HG03520 (cell line): ENCODE measurements around the gene KCNIP3.
"Not testable (repeated sequence)": the region's sequence is repeated elsewhere in the genome, so short reads cannot be mapped to it uniquely, and the experiment has no call there.

Source experiments
- ATAC-seq: cut with Tn5 transposase; IDR thresholded peaks from one replicate; pipeline ENCODE4 v1.9.1; 2021; ENCODE audit warnings: mild to moderate bottlenecking, moderate library complexity; ENCODE audit not compliant: unreplicated experiment

The KCNIP3 gene

DNA sequence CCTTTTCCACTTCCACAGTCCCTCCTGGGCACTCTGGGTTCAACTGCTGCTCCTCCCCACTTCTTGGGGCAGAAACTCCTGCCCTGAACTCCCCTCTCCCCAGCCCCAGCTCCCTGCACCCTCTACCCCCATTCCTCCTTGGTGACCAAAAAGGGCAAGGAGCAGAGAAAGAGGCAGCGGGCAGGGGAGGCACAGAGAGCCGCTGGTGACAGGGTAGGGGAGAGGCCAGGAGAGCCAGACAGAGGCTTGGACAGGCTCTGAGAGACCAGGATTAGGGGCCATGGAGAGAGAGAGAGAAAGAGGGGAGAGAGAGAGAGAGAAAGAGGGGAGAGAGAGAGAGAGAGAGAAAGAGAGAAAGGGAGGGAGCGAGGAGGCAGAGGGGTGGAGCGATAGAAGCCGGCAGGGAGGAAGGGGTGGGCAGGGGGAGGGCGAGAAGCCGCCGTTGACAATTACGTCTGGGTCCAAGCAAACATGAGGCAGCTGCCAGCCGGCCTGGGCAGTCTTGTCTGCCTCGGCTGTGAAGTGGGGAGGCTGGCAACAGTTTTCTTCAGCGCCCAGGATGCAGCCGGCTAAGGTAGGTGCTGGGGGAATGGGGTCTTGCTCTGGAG lies at the start of gene KCNIP3:
Gene KCNIP3, plus strand, starts transcription at position 468 of the 608 bp plus-strand sequence. Its CDS starts 92 bp downstream, at position 560.
- no peak for ATAC-seq

DNA sequence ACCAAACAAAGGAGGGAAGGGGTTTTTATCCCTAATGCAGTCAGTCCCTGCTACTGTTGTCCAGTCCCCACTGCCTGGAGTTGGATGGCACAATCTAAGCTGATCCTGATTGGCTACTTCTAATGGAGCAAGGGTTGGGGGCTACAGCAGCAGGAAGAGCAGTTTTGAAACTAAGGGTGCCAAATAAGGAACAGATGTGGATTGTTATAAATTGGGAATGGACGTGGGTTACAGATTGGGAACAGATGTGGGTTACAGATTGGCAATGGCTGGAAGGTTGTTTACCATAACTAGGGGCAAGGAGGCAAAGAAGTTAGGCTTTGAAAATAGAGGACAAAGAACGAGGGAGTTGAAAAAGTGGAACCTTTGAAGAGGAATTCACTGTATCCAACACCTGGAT lies 38.9 kb upstream of the KCNIP3 start:
- ATAC-seq, result no peak

DNA sequence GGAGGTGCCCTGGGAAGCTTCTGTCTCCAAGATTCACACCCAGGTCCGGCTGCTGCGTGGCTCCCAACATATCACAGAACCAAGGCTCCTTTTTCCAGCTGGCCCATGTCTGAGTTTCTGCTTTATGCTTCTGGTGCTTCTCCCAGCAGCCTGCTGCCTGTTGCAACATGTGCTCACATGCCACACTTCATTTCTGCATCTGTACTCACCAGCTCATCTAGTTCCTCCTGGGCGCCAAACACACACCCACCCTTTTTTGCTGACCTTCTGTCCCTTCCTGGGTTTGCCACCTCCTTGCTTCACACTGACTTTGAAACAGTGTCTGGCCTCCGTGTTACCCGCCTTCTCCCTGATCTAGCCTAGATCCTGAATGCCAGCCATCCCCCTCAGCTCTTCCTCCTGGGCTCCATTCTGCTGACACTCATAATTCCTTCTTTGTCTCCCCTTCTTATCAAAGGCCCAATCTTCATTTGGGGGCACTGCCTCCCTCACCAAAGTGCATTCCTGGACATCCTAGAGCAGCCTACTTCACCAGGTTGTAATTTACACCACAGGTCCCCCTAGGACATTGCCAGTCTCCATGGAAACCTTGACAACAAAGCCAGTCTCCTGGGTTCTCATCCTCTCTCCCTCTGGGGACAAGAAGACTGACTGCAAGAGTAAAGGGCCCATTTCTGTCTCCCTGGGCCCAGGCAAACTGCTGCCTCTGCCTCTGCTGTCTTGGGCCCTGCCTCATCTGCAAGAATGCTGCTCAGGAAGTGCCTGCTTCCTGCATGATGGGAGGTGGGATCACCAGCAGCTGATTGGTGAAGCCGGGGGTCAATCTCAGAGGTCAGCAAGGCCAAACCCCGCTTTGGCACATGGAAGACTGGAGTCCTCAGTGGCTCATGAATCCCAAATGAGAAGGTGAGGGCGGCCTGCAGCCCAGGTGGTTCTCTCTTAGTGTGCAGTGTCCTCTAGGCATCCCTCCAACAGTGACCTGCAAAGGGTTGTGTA lies 36.8 kb upstream of the KCNIP3 start:
- ATAC-seq, result no peak

DNA sequence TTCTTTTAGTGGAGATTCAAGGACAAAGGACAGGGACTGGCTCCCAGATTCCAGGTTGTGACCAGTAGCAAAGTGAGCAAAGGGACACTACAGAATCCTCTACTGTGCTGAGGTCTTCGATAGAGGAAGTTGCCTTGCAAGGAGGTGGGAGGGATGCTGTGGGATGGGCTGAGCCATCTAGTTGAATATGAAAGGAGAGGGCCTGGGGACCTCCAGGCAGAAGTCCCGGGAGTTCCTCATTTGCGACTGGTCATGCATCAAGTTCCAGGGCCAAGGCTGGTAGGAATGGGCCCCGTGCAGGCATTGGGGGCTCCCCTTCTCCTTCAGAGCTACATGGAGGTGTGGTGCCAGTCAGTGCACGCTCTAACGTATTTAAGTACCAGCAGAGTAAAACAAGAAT lies 35.5 kb upstream of the KCNIP3 start:
- no peak for ATAC-seq

DNA sequence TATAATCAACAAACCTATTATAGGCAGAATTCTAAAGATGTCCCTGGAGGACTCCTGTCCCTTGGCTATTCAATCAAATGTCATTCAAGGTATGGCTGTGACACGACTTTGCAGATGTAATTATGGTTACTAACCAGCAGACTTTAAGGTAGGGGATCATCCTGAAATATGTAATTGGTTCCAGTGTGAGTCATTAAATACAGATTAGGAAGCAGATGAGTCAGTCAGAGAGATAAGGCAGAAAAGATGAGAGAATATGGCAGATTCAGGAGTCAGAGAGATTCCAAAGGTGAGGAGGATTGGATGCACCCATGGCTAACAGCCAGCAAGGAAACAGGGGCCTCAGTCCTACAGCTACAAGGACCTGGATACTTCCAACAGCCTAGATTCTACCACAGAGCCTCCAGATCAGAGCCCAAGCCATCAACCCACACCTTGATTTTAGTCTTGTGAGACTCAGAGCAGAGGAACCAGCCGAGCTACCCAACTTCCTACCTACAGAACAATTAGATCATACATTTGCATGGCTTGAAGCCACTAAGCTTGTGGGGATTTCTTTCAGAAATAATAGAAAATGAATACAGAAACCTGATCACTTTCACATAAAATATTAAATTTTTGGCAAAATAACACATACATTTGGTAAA lies 34.1 kb upstream of the KCNIP3 start:
- ATAC-seq, result no peak

DNA sequence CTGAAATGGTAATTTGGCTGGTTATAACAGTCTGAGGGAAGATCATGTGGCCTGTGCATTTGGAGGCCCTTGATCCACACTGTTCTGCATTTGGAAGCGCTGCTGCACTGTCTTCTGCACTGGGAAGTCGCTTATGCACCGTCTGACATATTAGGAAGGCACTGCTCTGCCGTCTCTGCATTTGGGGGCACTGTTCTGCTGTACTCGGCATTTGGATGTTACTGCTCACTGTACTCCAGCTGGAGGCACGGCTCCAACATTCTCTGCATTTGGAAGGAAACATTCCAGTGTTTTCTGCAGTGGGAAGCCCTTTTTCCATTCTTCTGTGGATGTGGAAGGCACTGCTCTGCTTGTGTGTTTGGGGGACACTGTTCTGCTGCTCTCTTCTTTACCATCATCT lies 32.5 kb upstream of the KCNIP3 start:
- no peak for ATAC-seq

DNA sequence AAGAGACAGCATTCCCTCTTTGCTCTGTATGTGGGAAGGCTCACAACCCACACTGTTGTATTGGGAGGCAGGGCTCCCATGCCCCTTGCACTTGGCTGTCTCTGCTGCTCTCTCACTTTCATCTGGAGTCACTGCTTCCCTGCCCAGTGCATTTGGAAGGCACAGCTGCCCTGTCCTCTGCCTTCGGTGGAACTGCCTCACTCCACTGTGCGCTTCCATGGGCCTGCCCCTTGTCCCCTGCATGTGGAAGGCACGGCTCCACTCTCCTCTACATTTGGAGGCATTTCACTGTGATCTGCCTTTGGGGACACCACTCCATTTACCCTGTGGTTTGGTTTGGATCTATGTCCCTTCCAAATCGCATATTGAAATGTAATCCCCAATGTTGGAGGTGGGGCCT lies 32.0 kb upstream of the KCNIP3 start:
- no peak for ATAC-seq

DNA sequence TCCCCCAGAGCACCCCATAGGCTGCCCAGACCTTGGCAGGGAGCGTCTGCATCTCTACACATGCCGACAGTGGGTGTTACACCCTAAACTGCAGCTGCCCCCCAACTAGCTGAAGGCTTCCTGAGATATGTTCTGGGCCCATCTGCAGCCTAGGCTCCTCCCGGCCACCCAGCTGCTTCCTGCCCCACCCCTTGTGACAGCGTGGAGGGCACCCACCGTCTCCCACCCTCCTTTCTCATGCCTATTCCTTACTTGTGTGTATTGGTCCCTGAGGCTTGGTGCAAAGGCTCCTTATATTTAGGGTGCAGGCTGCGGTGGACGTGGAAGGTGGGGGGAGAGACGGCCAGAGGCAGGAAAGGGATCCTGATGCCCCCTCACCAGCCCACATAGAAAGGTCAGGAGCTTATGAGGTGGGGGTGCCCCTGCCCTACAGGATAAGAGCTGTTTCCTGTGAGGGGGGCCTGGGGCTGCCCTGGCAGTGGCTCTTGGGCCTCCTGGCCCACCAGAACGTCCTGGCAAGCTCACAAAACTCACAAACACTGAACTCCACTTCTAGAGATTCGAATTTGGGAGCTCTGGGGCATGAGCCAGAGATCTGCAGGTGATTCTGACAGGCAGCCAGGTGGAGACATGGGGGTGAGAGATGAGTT lies 30.2 kb upstream of the KCNIP3 start:
- no peak for ATAC-seq

DNA sequence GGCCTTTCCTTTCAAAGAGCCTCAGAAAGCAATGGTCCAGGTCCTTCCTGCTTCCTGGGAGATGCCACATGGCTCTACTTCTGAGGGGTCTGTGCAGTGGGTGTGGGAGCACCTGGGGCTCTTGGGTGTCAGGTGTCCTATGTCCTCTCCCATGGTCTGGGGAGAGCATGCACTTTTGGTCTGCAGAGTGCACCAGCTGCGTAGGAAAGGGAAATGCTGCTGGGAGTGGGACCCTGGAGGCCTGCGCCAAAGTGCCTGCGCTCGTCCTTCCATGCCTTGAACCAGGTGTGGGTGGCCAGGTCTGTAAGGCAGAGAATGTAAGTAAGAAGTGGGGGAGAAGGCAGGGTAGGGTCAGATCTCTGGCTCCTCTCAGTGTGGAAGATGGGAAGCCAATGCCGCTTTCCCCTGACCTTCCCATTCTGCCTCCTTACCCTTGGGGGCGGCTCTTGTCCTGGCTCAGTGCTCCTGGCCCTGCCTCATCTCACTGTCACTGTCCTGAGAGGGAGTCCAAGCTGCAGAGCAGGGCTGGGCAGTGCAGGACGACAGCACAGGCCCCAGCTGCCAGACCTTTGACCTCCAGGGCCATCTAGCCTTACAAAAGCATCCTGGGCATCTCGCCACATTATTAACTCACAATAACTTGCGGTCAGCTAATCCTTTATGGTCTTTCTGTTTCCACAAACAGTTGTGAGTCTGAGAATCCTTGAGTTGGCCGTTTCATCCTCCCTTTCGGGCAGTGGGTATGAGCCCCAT lies 29.5 kb upstream of the KCNIP3 start:
- ATAC-seq, result no peak

DNA sequence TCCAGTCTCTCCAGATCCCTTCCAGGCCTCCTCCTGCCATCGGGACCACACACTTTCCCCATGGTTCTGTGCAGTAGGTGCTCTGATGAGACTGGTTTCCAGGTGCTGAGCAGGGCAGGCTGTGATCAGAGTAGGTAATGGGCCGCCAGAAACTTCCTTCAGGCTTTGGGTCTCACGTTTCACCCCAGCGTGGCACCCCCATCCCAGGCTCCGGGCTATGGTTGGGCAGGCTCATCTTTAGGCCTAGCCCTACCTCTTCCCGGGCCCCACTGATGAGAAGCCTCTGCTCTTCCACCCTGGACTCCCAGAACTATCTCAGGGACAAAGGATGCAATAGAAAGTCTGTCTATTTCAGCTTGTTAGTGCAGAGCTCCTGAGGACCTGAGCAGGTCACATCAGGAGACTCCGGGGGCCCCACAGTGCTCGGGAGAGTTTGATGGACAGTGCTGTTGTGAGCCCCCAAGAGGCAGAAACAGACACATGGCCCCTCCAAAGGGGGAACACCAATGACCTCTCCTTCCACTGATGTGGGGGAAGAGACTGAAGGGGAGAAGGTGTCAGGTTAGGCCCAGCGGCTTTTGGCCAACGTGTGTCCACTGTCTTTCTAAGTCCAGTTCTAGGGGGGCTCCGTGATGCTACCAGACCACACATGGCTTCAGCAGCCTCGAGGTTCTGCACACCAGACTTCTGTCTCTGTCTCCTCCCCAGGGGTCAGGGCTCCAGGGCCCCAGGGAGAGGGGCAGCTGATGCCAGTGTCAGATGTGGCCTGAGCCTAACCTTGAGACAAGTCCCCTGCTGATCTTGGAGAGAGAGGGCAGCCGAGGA lies 28.7 kb upstream of the KCNIP3 start:
- ATAC-seq, result no peak

DNA sequence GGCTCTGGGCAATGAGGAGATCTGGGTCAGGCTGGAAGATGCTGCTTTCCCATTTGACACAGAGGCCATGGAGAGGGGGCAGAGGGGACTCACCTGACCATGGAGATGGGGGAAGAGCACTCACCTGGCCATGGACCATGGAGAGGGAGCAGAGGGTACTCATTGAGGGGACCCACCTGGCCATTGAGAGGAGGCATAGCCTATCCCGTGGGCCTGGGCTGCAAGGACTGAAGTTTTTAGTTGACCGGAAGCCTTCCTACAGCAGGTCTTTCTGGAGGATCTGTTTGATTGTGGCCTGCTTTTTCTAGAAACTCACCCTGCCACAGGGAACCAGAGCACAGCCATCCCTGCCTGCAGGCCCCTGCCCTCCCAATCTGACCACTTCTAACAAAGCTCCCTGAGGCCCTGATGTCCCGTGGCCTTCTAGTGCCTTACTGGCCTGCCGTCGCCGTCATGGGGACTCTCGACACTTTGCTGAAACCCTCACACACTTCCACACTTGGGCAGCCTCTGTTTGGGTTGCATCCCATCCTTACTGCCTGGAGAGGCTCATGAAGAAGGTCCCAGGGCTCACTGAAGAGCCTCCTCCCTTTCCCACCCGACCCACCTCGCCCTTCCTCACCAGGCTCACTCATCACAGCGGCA lies 28.0 kb upstream of the KCNIP3 start:
- ATAC-seq, result no peak

DNA sequence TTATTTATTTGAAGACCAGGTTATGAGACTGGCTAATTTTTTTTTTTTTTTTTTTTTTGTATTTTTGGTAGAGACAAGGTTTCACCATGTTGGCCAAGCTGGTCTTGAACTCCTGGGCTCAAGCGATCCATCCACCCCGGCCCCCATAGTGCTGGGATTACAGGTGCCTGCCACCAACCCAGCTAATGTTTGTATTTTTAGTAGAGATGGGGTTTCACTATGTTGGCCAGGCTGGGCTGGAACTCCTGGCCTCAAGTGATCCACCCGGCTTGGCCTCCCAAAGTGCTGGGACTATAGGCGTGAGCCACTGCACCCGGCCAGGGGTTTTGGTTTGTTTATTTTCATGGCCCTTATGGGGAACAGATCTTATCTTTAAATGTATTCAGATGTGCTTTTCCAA lies 27.4 kb upstream of the KCNIP3 start:
- ATAC-seq, result not testable (repeated sequence)

DNA sequence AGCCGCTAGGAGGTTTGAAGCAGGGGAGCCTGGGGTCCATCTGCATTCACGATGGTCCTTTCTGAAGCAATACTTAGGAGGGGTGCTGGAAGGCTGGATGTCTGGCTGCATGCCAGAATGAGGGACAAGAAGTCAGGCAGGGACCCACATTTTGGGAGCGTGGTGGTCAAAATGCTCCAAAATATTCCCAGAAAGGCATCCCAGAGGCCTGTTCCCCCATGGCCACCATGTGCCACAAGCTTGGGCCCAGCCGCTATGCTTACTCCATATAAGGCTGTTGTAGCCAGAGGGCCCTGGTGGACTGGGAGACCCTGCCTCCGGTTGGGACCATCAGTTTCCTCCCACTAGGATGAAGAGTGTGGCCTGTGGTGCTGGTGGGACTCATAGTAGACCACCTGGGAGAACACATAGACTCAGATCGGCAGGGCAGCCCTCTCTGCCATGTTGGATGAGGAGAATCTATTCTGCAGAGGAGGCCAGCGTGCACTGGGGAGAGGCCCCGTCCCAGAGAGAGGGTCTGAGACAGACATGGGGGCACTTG lies 26.5 kb upstream of the KCNIP3 start:
- no peak for ATAC-seq

DNA sequence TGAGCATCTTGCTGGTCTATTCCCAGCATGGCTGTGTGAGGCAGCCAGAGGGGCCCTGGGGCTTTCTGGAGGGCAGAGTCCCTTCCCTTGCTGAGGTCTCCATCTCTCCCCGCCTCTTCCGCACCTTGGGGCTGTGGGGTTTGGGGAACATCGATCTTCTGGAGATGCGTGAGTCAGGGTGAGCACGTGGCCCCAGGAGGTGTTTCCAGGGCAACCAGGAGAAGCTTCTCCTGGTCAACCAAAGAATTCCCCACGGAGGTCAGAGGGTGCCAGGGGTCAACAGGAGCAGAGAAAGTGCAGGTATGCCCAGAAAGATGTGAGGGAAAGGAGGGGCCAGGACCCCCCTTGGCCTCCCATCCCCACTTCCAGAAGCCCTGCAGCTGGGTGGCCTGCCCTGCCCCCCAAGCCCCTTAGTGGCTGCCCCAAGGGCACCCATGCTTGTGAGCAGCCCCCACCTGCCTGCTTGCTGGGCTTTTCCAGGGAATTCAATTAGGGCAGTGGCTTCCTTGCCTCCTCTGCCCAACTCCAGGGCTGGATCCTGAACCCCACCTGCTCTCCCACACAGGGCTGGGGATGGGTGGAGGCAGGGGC lies 25.7 kb upstream of the KCNIP3 start:
- ATAC-seq, result no peak

DNA sequence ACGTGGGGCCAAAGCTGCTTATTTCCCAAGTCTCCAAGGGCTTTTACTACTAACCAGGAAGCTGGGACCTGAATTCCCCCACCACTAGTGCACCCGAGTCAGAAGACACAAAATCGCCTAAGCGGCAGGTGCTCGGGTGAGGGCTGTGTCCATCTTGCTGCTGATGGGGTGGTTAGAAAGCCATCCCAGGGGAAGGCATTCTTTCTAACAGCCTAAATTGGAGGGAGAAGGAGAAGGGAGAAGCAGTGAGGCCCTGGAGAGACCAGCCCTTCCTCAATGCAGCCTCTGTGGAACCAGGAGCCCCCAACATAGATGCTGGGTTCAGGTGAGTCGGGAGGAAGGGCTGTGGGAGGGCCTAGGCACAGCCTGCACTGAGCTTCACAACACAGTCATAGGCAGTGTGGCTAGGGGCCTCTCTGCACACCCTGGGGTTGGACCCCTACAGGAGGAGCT lies 24.8 kb upstream of the KCNIP3 start:
- no peak for ATAC-seq

DNA sequence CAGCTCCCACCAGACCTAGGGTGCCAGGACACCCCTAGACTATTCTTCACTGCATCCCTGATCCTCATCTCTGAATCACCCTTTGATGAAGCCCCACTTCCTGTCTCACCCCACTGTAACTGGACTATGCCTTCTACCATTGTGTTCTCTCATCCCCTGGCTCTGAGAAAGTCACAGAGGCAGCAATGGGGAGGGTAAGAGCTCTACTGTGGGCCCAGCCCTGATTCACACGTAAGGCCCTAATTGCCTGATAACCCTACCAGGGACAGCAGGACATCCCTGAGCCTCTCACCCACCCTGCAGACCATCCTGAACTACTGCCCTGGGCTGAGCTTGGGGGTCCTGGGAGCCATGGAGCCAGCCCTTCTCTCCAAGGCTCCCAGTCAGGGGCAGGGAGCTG lies 24.4 kb upstream of the KCNIP3 start:
- ATAC-seq, result no peak

DNA sequence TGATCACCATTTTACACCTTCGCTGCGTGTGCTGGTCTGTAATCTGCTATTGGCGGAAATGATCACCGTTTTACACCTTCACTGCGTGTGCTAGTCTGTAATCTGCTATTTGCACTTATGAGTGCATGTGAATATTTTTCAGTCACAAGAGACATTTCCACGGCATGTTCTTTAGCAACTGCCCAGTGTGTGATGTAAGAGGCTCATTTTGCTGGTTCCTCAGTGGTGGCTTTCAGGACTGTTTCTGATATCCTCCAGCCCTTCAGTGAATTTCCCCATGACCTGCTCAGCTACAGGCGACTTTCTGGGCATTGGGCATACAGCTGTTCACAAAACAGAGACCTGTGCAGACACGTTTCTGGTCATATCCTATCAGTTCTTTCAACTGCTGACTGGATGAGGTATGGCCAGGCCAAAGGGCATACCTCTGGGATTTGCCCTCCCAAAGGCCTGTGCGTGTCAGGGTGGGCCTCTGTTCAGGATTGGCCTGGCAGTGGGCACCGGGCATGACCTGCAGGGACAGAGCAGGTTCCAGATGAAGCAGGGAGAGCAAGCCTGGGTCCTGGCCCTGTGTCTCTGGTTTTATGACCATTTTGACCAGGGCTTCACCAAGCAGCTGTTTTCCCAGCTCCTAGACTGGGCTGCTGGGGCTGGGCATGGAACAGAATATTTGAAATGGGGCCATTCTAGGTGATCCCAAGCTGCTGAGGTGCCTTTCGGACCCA lies 23.4 kb upstream of the KCNIP3 start:
- no peak for ATAC-seq
